Measurements from ENCODE around the gene TLDC2. TPM values are rescaled to one million over a fixed set of nuclear protein-coding genes. Genes with fewer than 3 reads are reported as not detected.
"Not testable (repeated sequence)": the region's sequence is repeated elsewhere in the genome, so short reads cannot be mapped to it uniquely, and the experiment has no call there.

TLDC2 gene
- 0.31 and 0.44 TPM in 2 replicates for total RNA-seq (2014; rRNA removed; shearing (Covaris generic))

GRCh38 chr20:36875702-36876472, at the start of gene TLDC2:
Gene TLDC2 (plus strand): TSS chr20:36876138. CDS start chr20:36876175, 37 bp downstream.
- Histone ChIP-seq H3K4me3 (ENCODE audit: insufficient read depth, low read depth, low read length) (no peak within 1 kb of the TSS), H3K36me3 (replicated peaks; ENCODE audit: control insufficient read depth, insufficient read depth, low read length) (no peaks in the 10 kb centered on the region), H3K27me3 (ENCODE audit: control insufficient read depth, insufficient read depth, low read length) (no peaks in the 10 kb centered on the region)
- no peak for DNase-seq

DNA sequence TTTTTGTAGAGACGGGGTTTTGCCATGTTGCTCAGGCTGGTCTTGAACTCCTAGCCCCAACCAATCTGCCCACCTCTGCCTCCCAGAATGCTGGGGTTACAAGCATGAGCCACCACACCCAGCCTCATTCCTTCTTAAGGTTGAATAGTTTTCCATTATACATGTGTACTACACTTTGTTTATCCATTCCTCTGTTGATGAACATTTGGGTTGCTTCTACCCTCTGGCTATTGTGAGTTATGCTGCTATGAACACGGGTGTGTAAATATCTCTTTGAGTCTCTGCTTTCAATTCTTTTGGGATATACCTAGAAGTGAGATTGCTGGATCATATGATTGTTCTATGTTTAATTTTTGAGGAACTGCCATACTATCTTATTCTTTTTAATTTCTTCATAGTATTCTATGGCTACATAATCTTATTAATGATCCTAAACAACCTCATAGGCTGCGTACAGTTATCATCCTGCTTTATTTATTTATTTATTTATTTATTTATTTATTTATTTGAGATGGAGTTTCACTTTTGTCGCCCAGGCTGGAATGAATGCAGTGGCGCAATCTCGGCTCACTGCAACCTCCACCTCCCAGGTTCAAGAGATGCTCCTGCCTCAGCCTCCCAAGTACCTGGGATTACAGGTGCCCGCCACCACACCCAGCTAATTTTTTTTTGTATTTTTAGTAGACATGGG, 49.2 kb upstream of the TLDC2 start:
- H3K27me3 ChIP-seq (ENCODE audit: control insufficient read depth, insufficient read depth, low read length): no peaks in the 10 kb centered on the region
- H3K4me3 ChIP-seq (ENCODE audit: insufficient read depth, low read depth, low read length): no peak overlapping the region
- H3K36me3 ChIP-seq (replicated peaks; ENCODE audit: control insufficient read depth, insufficient read depth, low read length): peaks cover 13% of the 10 kb centered on the region
- DNase-seq: no peak

GRCh38 chr20:36827541-36828279, 48.2 kb upstream of the TLDC2 start:
- Histone ChIP-seq H3K27me3 (ENCODE audit: control insufficient read depth, insufficient read depth, low read length) (no peaks in the 10 kb centered on the region), H3K36me3 (replicated peaks; ENCODE audit: control insufficient read depth, insufficient read depth, low read length) (peaks cover 13% of the 10 kb centered on the region), H3K4me3 (ENCODE audit: insufficient read depth, low read depth, low read length) (no peak overlapping the region)
- no peak for DNase-seq

DNA sequence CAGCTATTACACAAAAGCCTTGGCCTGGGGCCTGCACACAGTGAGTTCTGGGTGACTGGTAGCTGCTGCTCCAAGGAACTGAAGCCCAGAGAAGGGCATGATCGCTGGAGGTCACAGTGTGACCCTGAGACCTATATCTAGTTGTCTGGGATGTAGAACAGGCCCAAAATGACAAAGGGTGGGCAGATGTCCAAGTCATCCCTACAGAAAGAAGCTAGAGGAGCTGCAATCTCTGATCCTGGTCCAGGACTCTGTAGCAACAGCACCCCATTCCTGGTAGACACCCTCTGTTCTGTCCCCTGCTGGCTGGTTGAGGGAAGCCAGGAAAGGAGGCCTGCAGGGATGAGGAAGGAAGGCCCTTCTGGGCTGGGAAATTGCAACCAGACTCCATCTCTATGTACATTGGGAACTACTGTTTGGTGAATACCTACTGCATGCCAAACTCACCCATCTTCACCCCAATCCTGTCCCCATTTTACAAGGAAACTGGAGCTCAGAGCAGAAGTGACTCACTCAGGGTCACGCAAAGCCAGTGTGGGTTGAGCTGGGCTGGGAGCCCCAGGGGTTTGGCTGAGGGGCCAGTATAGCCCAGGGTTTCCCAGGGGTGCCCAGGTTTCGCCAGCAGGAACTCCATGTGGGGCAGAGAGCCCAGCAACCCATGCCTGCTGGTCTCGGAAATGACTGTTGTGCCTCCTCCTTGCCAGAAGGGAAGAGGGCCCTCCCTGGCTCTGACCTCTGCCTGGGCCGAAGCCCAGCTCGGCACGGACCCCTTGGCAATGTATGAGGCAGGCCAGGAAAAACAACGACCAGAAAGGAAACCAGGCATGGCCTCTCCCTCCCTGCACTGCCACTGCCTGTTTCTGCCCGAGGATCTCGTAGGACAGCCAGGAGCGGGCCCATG, 44.9 kb upstream of the TLDC2 start:
- peak; percentile 61 for DNase-seq
- peaks cover 9% of the 10 kb centered on the region for H3K36me3 ChIP-seq (replicated peaks; ENCODE audit: control insufficient read depth, insufficient read depth, low read length)
- H3K4me3 ChIP-seq (ENCODE audit: insufficient read depth, low read depth, low read length): no peak overlapping the region
- H3K27me3 ChIP-seq (ENCODE audit: control insufficient read depth, insufficient read depth, low read length): no peaks in the 10 kb centered on the region

- Histone ChIP-seq H3K36me3 (replicated peaks; ENCODE audit: control insufficient read depth, insufficient read depth, low read length) (peaks cover 7% of the 10 kb centered on the region), H3K27me3 (ENCODE audit: control insufficient read depth, insufficient read depth, low read length) (no peaks in the 10 kb centered on the region), H3K4me3 (ENCODE audit: insufficient read depth, low read depth, low read length) (no peak overlapping the region)
- no peak for DNase-seq
These were observed 43.1 kb upstream of the TLDC2 start for GRCh38 chr20:36832791-36833190.

GRCh38 chr20:36833275-36834020, 42.5 kb upstream of the TLDC2 start:
- H3K27me3 ChIP-seq (ENCODE audit: control insufficient read depth, insufficient read depth, low read length): no peaks in the 10 kb centered on the region
- DNase-seq: no peak
- H3K4me3 ChIP-seq (ENCODE audit: insufficient read depth, low read depth, low read length): no peak overlapping the region

DNA sequence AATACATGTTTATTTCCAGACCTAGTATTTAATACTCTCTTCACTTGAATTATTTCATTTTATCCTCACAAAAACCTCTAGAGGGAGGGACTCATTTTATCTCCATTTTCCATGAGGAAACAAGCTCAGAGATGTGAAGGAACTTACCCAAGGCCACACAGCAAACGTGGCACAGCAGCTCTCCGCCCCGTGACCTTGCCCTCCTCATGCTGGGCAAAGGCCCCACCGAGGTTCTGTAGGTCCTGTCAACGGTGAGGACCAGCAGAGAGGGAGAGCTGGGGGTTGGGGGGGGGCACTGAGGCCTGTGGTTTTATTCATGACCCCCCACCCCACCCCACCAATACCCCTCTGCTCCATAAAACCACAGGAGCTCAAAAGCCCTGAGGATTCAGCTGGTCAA, 40.9 kb upstream of the TLDC2 start:
- DNase-seq: no peak
- no peaks in the 10 kb centered on the region; the same call in 1 of the 2 replicates for H3K36me3 ChIP-seq (replicated peaks; ENCODE audit: control insufficient read depth, insufficient read depth, low read length)
- H3K27me3 ChIP-seq (ENCODE audit: control insufficient read depth, insufficient read depth, low read length): no peaks in the 10 kb centered on the region
- H3K4me3 ChIP-seq (ENCODE audit: insufficient read depth, low read depth, low read length): no peak overlapping the region

More at GRCh38 chr20:36833275-36834020, 42.5 kb upstream of the TLDC2 start:
- H3K36me3 ChIP-seq (replicated peaks; ENCODE audit: control insufficient read depth, insufficient read depth, low read length): peaks cover 3% of the 10 kb centered on the region

GRCh38 chr20:36835453-36836198, 40.3 kb upstream of the TLDC2 start:
- Histone ChIP-seq H3K4me3 (ENCODE audit: insufficient read depth, low read depth, low read length) (peak overlapping the region; percentile 31), H3K36me3 (replicated peaks; ENCODE audit: control insufficient read depth, insufficient read depth, low read length) (no peaks in the 10 kb centered on the region; the same call in 1 of the 2 replicates), H3K27me3 (ENCODE audit: control insufficient read depth, insufficient read depth, low read length) (no peaks in the 10 kb centered on the region)
- DNase-seq: peak; percentile 99

GRCh38 chr20:36836591-36837269, 39.2 kb upstream of the TLDC2 start:
- Histone ChIP-seq H3K4me3 (ENCODE audit: insufficient read depth, low read depth, low read length) (no peak overlapping the region), H3K27me3 (ENCODE audit: control insufficient read depth, insufficient read depth, low read length) (no peaks in the 10 kb centered on the region), H3K36me3 (replicated peaks; ENCODE audit: control insufficient read depth, insufficient read depth, low read length) (no peaks in the 10 kb centered on the region; the same call in 1 of the 2 replicates)
- peak; percentile 89 for DNase-seq

DNA sequence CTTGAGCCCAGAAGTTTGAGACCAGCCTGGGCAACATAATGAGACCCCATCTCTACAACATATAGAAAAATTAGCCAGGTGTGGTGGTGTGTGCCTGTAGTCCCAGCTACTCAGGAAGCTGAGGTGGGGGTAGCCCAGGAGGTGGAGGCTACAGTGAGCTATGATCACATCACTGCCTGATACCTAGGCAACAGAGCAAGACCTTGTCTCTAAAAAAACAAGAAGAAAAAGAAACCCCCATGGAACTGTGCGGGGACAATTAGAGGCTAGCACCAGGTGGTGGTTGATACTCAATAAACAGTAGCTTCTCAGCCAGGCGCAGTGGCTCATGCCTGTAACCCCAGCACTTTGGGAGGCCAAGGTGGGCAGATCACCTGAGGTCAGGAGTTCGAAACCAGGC, 37.6 kb upstream of the TLDC2 start:
- DNase-seq; H3K36me3 ChIP-seq (replicated peaks; ENCODE audit: control insufficient read depth, insufficient read depth, low read length); H3K4me3 ChIP-seq (ENCODE audit: insufficient read depth, low read depth, low read length); H3K27me3 ChIP-seq (ENCODE audit: control insufficient read depth, insufficient read depth, low read length): not testable (repeated sequence)

GRCh38 chr20:36839150-36839549, 36.8 kb upstream of the TLDC2 start:
- Histone ChIP-seq H3K36me3 (replicated peaks; ENCODE audit: control insufficient read depth, insufficient read depth, low read length) (no peaks in the 10 kb centered on the region; the same call in 1 of the 2 replicates), H3K4me3 (ENCODE audit: insufficient read depth, low read depth, low read length) (no peak overlapping the region), H3K27me3 (ENCODE audit: control insufficient read depth, insufficient read depth, low read length) (no peaks in the 10 kb centered on the region)
- DNase-seq: no peak

DNA sequence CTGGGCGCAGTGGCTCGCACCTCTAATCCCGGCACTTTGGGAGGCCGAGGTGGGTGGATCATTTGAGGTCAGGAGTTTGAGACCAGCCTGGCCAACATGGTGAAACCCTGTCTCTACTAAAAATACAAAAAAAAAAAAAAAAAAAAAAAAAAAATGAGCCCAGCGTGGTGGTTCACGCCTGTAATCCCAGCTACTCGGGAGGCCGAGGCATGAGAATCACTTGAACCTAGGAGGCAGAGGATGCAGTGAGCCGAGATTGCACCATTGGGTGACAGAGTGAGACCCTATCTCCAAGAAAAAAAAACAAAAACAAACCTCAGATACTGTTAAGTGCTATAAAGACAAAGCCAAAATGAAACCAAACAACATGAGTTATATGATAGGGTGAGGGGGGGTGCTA, 34.9 kb upstream of the TLDC2 start:
- not testable (repeated sequence) for H3K36me3 ChIP-seq (replicated peaks; ENCODE audit: control insufficient read depth, insufficient read depth, low read length); H3K27me3 ChIP-seq (ENCODE audit: control insufficient read depth, insufficient read depth, low read length); H3K4me3 ChIP-seq (ENCODE audit: insufficient read depth, low read depth, low read length); DNase-seq

Data from H7 (cell line).